Measurements from ENCODE around the gene DIDO1. TPM values are rescaled to one million over a fixed set of nuclear protein-coding genes. Genes with fewer than 3 reads are reported as not detected.
A peak's percentile ranks its signal among the peaks of the same experiment; 100 is the strongest.

Gene DIDO1
- total and polyA plus RNA-seq, 2 of the 13 experiments (the other 11 are each of a cell fraction or from before 2014, with no cell fraction given) = 75.0 to 75.1 TPM

DNA sequence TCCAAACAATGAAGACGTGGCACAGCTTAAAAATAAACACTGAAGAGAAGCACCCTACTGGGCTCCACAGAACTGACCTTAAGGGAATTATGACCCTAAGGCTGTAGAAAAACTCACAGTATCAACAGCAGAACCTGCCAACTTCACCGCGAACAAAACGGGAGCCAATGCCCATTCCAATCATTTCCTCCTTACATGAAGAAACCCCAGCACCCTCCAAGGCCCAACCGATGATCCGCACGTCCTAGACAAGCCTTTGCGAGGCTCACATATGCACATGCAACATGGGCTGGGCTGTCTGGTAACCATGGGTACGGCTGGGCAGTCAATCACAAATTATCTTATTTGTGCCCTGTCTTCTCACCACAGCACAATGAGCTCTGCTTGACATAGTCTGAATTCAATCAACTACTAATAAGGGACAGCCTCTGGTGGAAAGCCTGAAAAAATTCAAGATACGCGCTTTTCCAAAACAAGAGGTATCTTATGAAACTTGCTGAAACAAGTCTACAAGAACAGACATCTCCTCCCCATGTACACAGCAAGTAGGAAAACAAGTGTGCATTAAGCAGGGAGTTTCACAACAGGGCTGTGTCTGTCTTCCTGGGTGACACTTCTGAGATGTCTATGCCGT lies 1.7 kb downstream of the DIDO1 start (continued):
- no peak for TF ChIP-seq ARID4A (CRISPR knock-in tag; IDR thresholded peaks at IDR 0.05; ENCODE audit: borderline replicate concordance)
- TF ChIP-seq POLR2AphosphoS2 (IDR thresholded peaks at IDR 0.05; ENCODE audit: low read depth, low read length) = no peak
- TF ChIP-seq ZBTB3 (CRISPR knock-in tag; IDR thresholded peaks at IDR 0.05; ENCODE audit: borderline replicate concordance, low read depth) = no peak; the same call in 1 of the 2 replicates
- TF ChIP-seq MAZ (IDR thresholded peaks at IDR 0.05; ENCODE audit: borderline replicate concordance, low read depth, low read length) = no peak
- 0 out of 2 replicates have a peak, but pooled peaks have one; percentile 23 for TF ChIP-seq MAZ (CRISPR knock-in tag; IDR thresholded peaks at IDR 0.05; ENCODE audit: low read depth)
- TF ChIP-seq THYN1 (CRISPR knock-in tag; IDR thresholded peaks at IDR 0.05; ENCODE audit: borderline replicate concordance, low read depth) = no peak
- no peak for TF ChIP-seq PRDM15 (CRISPR knock-in tag; IDR thresholded peaks at IDR 0.05)
- TF ChIP-seq SP1 (IDR thresholded peaks at IDR 0.05) = no peak
- no peak for TF ChIP-seq SP1 (CRISPR knock-in tag; IDR thresholded peaks at IDR 0.05)
- TF ChIP-seq TMF1 (CRISPR knock-in tag; IDR thresholded peaks at IDR 0.05; ENCODE audit: low read depth) = peak; percentile 20; the same call in 1 of the 2 replicates
- peak; percentile 11 for TF ChIP-seq MIER3 (CRISPR knock-in tag; IDR thresholded peaks at IDR 0.05; ENCODE audit: borderline replicate concordance)
- TF ChIP-seq KDM5B (CRISPR knock-in tag; IDR thresholded peaks at IDR 0.05; ENCODE audit: borderline replicate concordance) = 0 out of 2 replicates have a peak, but pooled peaks have one; percentile 36
- TF ChIP-seq ZNF589 (CRISPR knock-in tag; conservative IDR thresholded peaks at IDR 0.05) = no peak
- no peak for TF ChIP-seq ZNF737 (CRISPR knock-in tag; IDR thresholded peaks at IDR 0.05; ENCODE audit: borderline replicate concordance)
- peak; percentile 45; the same call in 1 of the 2 replicates for TF ChIP-seq ZNF337 (CRISPR knock-in tag; IDR thresholded peaks at IDR 0.05; ENCODE audit: borderline replicate concordance, low read depth)
- no peak for TF ChIP-seq ZNF383 (CRISPR knock-in tag; IDR thresholded peaks at IDR 0.05; ENCODE audit: borderline replicate concordance)
- TF ChIP-seq ZNF138 (CRISPR knock-in tag; IDR thresholded peaks at IDR 0.05; ENCODE audit: low read depth) = 0 out of 2 replicates have a peak, but pooled peaks have one; percentile 65
- TF ChIP-seq ZNF263 (CRISPR knock-in tag; IDR thresholded peaks at IDR 0.05) = no peak
- no peak for TF ChIP-seq MYPOP (CRISPR knock-in tag; IDR thresholded peaks at IDR 0.05)

All from HepG2 (cell line).